Prostate gland (tissue), 2 donors: ENCODE results near the gene RNF44. TPM values are rescaled to one million over a fixed set of nuclear protein-coding genes. Genes with fewer than 3 reads are reported as not detected.

Experiments used
- DNase-seq: peaks from one replicate; pipeline ENCODE4 v3.0.0-alpha.2; 2019; ENCODE audit warnings: low spot score
- H3K27ac ChIP-seq, 2 donors: fragments of 200-600 bp; sonication (generic); 2 replicates each; pipeline ENCODE4 v1.5.1; 2017 to 2019
- H3K27me3 ChIP-seq: fragments of 200-600 bp; sonication (generic); replicated peaks from 2 replicates; pipeline ENCODE4 v1.5.1; 2019; ENCODE audit not compliant: insufficient read depth
- H3K36me3 ChIP-seq, 2 donors: fragments of 200-600 bp; sonication (generic); 1 replicate in 1 of 2; 2 replicates in 1 of 2; pipeline versions ENCODE4 v1.5.1 to v1.8.1; 2017 to 2019
- H3K4me1 ChIP-seq: fragments of 200-600 bp; sonication (generic); replicated peaks from 2 replicates; pipeline ENCODE4 v1.5.1; 2019
- H3K4me3 ChIP-seq, 2 donors: fragments of 200-600 bp; sonication (generic); 2 replicates each; pipeline ENCODE4 v1.5.1; 2017 to 2019
- H3K9me3 ChIP-seq: fragments of 200-600 bp; sonication (generic); 2 replicates; pipeline ENCODE4 v1.5.1; 2017
- CTCF ChIP-seq, 4 experiments: fragments of 200-600 bp in 2 of 4; fragments of 450-650 bp in 2 of 4; sonication (generic) in 2 of 4; IDR thresholded peaks; 1 replicate in 3 of 4; 2 replicates in 1 of 4; pipeline ENCODE4 v1.5.1; 2016 to 2019; ENCODE audit warnings: antibody characterized with exemption in 4 of 4, mild to moderate bottlenecking in 2 of 4, moderate library complexity in 2 of 4
- POLR2A ChIP-seq: fragments of 450-650 bp; IDR thresholded peaks from one replicate; pipeline ENCODE4 v1.6.1; 2016; ENCODE audit warnings: antibody characterized with exemption, mild to moderate bottlenecking
- POLR2AphosphoS5 ChIP-seq: sonication (generic); formaldehyde crosslinking; IDR thresholded peaks from one replicate; pipeline ENCODE4 v1.6.1; 2017; ENCODE audit warnings: antibody characterized with exemption
- WGBS: methylation state at CpG from one replicate; pipeline ENCODE4 v1.1.5; 2018; 5-methylcytosine and 5-hydroxymethylcytosine counted together
- intact Hi-C: fragments of 100-400 bp; cut with DNase I; formaldehyde crosslinking; loops from one replicate; pipeline ENCODE4 v1.14.2; 2022
- total RNA-seq, 2 donors: library from RNA; depleted of rRNA; stranded (reverse); fragments of >200 nt; gene quantifications; one replicate each; pipeline ENCODE4 v1.1.0, GENCODE V29; 2016

RNF44 gene
- total RNA-seq, 2 donors from 2014 or later, result 26.4 to 43.3 TPM

GRCh38 chr5:176561259-176561658 is 24.1 kb upstream of the RNF44 start:
- no peak for DNase-seq
- no peaks in the 10 kb centered on the region for H3K4me1 ChIP-seq
- H3K27me3 ChIP-seq, result no peaks in the 10 kb centered on the region
- WGBS, result 84% methylated on average over 3 of the region's 3 CpGs
- H3K4me3 ChIP-seq, result no peak overlapping the region
- TF ChIP-seq POLR2A (no peak), POLR2AphosphoS5 (no peak), CTCF (IDR thresholded peaks at IDR 0.05) (no peak)
- no peaks in the 10 kb centered on the region for H3K9me3 ChIP-seq
- intact Hi-C loops, result no loop called here
- H3K36me3 ChIP-seq, result no peaks in the 10 kb centered on the region
- H3K27ac ChIP-seq, result no peak overlapping the region

- intact Hi-C loops, result no loop called here
- WGBS, result 71% methylated on average over 8 of the region's 8 CpGs
- DNase-seq, result no peak
- H3K27me3 ChIP-seq, result no peaks in the 10 kb centered on the region
- H3K4me1 ChIP-seq, result no peaks in the 10 kb centered on the region
- no peaks in the 10 kb centered on the region for H3K9me3 ChIP-seq
- H3K36me3 ChIP-seq, result no peaks in the 10 kb centered on the region
- no peak overlapping the region for H3K4me3 ChIP-seq
- TF ChIP-seq POLR2A (no peak), CTCF (IDR thresholded peaks at IDR 0.05) (no peak), POLR2AphosphoS5 (no peak)
- no peak overlapping the region for H3K27ac ChIP-seq
Measured at GRCh38 chr5:176560364-176560763, 23.2 kb upstream of the RNF44 start.

- intact Hi-C loops, result no loop called here
- Histone ChIP-seq H3K4me3 (no peak overlapping the region), H3K4me1 (no peaks in the 10 kb centered on the region), H3K27ac (no peak overlapping the region), H3K27me3 (no peaks in the 10 kb centered on the region), H3K9me3 (no peaks in the 10 kb centered on the region), H3K36me3 (no peaks in the 10 kb centered on the region)
- TF ChIP-seq POLR2A (no peak), POLR2AphosphoS5 (no peak), CTCF (IDR thresholded peaks at IDR 0.05) (no peak)
- 31% methylated on average over 5 of the region's 5 CpGs for WGBS
- DNase-seq, result no peak
Measured at GRCh38 chr5:176559683-176560082, 22.5 kb upstream of the RNF44 start.

- WGBS, result 96% methylated on average over 13 of the region's 13 CpGs
- Histone ChIP-seq H3K27me3 (no peaks in the 10 kb centered on the region), H3K36me3 (no peaks in the 10 kb centered on the region), H3K9me3 (no peaks in the 10 kb centered on the region), H3K4me3 (no peak overlapping the region), H3K4me1 (no peaks in the 10 kb centered on the region), H3K27ac (no peak overlapping the region)
- intact Hi-C loops, result no loop called here
- DNase-seq, result no peak
- TF ChIP-seq POLR2AphosphoS5 (no peak), POLR2A (no peak), CTCF (IDR thresholded peaks at IDR 0.05) (no peak)
Measured at GRCh38 chr5:176557846-176558245, 20.6 kb upstream of the RNF44 start.

DNA sequence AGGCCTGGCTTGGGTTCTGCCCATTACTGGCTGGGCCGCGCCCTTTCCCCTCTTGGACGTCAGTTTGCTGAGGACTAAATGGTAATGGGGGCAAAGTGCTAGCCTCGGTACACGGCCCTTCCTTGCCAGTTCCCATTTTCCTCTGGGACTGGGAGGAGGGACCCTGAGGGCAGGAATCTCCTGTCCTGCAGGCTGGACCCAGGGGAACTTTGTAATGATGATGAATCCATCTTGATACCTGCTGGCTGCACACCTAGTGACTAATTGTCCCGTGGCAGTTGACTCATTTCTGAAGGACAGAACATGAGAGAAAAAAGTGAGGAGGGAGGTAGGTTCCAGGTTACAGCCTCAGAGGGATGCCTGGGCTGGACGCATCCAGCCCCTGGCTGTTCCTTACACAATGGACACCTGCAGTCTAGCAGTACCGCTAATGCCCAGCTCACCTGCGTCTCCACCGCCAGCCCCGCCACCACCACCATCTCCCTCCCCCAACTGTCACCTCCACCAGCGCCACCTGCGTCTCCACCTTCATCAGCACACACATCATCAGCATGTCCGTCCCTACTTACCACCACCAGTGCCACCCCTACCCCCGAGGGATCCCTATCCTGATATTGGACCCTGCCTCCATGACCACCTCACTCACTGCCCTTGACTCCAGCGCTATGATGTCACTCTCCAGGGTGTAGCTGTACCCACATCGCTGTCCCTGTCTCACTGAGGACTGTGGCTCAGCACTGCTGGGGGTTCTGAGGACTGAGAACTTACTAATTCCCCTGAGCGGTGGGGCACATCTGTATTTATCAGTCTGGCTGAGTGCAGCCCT is 16.3 kb upstream of the RNF44 start:
- DNase-seq, result no peak

More for the DNA sequence above, 16.3 kb upstream of the RNF44 start:
- TF ChIP-seq POLR2AphosphoS5, result no peak
- no peak for TF ChIP-seq CTCF (IDR thresholded peaks at IDR 0.05)
- no peak for TF ChIP-seq POLR2A
- intact Hi-C loops, result no loop called here
- Histone ChIP-seq H3K4me3 (no peak overlapping the region), H3K4me1 (no peaks in the 10 kb centered on the region), H3K36me3 (no peaks in the 10 kb centered on the region), H3K27me3 (no peaks in the 10 kb centered on the region), H3K27ac (no peak overlapping the region), H3K9me3 (no peaks in the 10 kb centered on the region)
- WGBS, result 52% methylated on average over 18 of the region's 18 CpGs
